Renal cortex interstitium (tissue), 11 donors: Measurements from ENCODE around the gene CRHR1. TPM values are rescaled to one million over a fixed set of nuclear protein-coding genes. Genes with fewer than 3 reads are reported as not detected.

Experiments used
- DNase-seq, 11 donors: peaks; one replicate each; pipeline ENCODE4 v3.0.0-alpha.2; 2013; ENCODE audit warnings: low read depth in 9 of 11, low spot score in 4 of 11; ENCODE audit errors: extremely low read depth in 1 of 11
- polyA plus RNA-seq, 3 donors: library from polyadenylated mRNA; unstranded; fragments of 120-200 nt; gene quantifications; one replicate each; pipeline ENCODE4 v1.2.1, GENCODE V29; 2013; ENCODE audit not compliant: insufficient read length in 3 of 3

CRHR1 gene
- polyA plus RNA-seq, 3 donors: 0.39 TPM; not detected in 2

- DNase-seq: peak in 1 of 11 donors; percentile 15
These were observed 27.7 kb upstream of the CRHR1 start for GRCh38 chr17:45756266-45756991.

GRCh38 chr17:45757431-45758218, 26.5 kb upstream of the CRHR1 start:
- no peak for DNase-seq

GRCh38 chr17:45758544-45758943, 25.6 kb upstream of the CRHR1 start:
- no peak for DNase-seq

GRCh38 chr17:45759761-45760160, 24.4 kb upstream of the CRHR1 start:
- no peak for DNase-seq

GRCh38 chr17:45761957-45762565, 22.1 kb upstream of the CRHR1 start:
- DNase-seq: no peak

- DNase-seq: no peak
These were observed 20.9 kb upstream of the CRHR1 start for GRCh38 chr17:45763182-45763581.

- no peak for DNase-seq
These were observed 19.6 kb upstream of the CRHR1 start for GRCh38 chr17:45764479-45764878.

- DNase-seq: no peak
These were observed 16.1 kb upstream of the CRHR1 start for GRCh38 chr17:45768000-45768399.

- DNase-seq: no peak
These were observed 13.4 kb upstream of the CRHR1 start for GRCh38 chr17:45770632-45771270.

GRCh38 chr17:45771271-45771959, 12.7 kb upstream of the CRHR1 start:
- no peak for DNase-seq

- DNase-seq: no peak
These were observed 9.0 kb upstream of the CRHR1 start for GRCh38 chr17:45775148-45775547.

- DNase-seq: no peak
These were observed 8.5 kb upstream of the CRHR1 start for GRCh38 chr17:45775576-45776011.

- DNase-seq: no peak
These were observed 7.2 kb upstream of the CRHR1 start for GRCh38 chr17:45776896-45777295.

GRCh38 chr17:45777388-45777787, 6.7 kb upstream of the CRHR1 start:
- no peak for DNase-seq

- DNase-seq: no peak
These were observed 3.2 kb upstream of the CRHR1 start for GRCh38 chr17:45780921-45781320.

- peak in 3 of 11 donors; percentile 13 to 30 (median 21) for DNase-seq
These were observed 1.1 kb upstream of the CRHR1 start for GRCh38 chr17:45782889-45783592.

GRCh38 chr17:45783593-45784292, 377 bp upstream of the CRHR1 start:
- peak in 5 of 11 donors; percentile 20 to 51 (median 37) for DNase-seq
